RWPE2 (cell line): ENCODE data around the gene SETBP1.
A peak's percentile ranks its signal among the peaks of the same experiment; 100 is the strongest.

Experiments used
- ATAC-seq: fragments of 200-7000 bp; cut with Tn5 transposase; 3 replicates; pipeline ENCODE4 v1.9.1; 2021; ENCODE audit warnings: low read depth
- DNase-seq: peaks from one replicate; pipeline ENCODE4 v3.0.0-alpha.2; 2020; ENCODE audit warnings: low spot score
- H3K27ac ChIP-seq: fragments of 450-650 bp; 2 replicates; pipeline ENCODE4 v1.5.1; 2017; ENCODE audit warnings: mild to moderate bottlenecking; ENCODE audit not compliant: poor library complexity, severe bottlenecking
- H3K27me3 ChIP-seq: fragments of 250-450 bp; sonication (Bioruptor Pico); 2 replicates; pipeline ENCODE4 v1.5.1; 2021; ENCODE audit warnings: mild to moderate bottlenecking, moderate library complexity; ENCODE audit not compliant: insufficient read depth, poor library complexity, severe bottlenecking
- H3K36me3 ChIP-seq: fragments of 250-450 bp; sonication (Bioruptor Pico); 2 replicates; pipeline ENCODE4 v1.5.1; 2020; ENCODE audit warnings: low read depth, mild to moderate bottlenecking, moderate library complexity
- H3K4me1 ChIP-seq: fragments of 250-450 bp; sonication (Bioruptor Pico); 2 replicates; pipeline ENCODE4 v1.5.1; 2021; ENCODE audit warnings: mild to moderate bottlenecking, moderate library complexity; ENCODE audit not compliant: insufficient read depth, poor library complexity, severe bottlenecking
- H3K4me3 ChIP-seq: fragments of 250-450 bp; sonication (Bioruptor Pico); 2 replicates; pipeline ENCODE4 v1.5.1; 2021; ENCODE audit warnings: mild to moderate bottlenecking, moderate library complexity; ENCODE audit not compliant: severe bottlenecking
- H3K9me3 ChIP-seq: fragments of 250-450 bp; sonication (Bioruptor Pico); 2 replicates; pipeline ENCODE4 v1.5.1; 2021; ENCODE audit warnings: mild to moderate bottlenecking, moderate library complexity; ENCODE audit not compliant: severe bottlenecking
- TF ChIP-seq, protein P1 (sequence below): fragments of 450-650 bp; IDR thresholded peaks from one replicate; pipeline ENCODE4 v1.5.1; 2017; ENCODE audit warnings: mild to moderate bottlenecking, moderate library complexity; ENCODE audit not compliant: poor library complexity, severe bottlenecking

Gene SETBP1

DNA sequence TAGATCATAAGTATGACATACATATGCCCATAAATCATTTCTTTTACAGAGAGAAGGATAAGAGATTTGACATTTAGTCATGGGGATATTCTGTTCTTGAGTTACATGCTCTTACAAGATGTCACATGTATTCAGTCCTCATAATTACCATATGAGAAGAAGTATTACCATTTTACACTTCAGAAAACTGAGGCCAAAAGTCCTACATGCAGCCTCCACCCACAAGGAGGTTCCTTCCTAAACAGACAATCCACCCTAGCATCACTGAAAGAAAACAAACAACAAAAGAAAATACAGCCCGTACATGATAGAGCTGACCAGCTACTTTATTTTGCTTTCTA lies 335.1 kb downstream of the SETBP1 start:
- Histone ChIP-seq H3K4me3 (no peak overlapping the region), H3K9me3 (no peaks in the 10 kb centered on the region), H3K27ac (peak overlapping the region; percentile 31), H3K36me3 (no peaks in the 10 kb centered on the region), H3K4me1 (peaks cover 33% of the 10 kb centered on the region), H3K27me3 (no peaks in the 10 kb centered on the region)
- TF ChIP-seq, protein P1, sequence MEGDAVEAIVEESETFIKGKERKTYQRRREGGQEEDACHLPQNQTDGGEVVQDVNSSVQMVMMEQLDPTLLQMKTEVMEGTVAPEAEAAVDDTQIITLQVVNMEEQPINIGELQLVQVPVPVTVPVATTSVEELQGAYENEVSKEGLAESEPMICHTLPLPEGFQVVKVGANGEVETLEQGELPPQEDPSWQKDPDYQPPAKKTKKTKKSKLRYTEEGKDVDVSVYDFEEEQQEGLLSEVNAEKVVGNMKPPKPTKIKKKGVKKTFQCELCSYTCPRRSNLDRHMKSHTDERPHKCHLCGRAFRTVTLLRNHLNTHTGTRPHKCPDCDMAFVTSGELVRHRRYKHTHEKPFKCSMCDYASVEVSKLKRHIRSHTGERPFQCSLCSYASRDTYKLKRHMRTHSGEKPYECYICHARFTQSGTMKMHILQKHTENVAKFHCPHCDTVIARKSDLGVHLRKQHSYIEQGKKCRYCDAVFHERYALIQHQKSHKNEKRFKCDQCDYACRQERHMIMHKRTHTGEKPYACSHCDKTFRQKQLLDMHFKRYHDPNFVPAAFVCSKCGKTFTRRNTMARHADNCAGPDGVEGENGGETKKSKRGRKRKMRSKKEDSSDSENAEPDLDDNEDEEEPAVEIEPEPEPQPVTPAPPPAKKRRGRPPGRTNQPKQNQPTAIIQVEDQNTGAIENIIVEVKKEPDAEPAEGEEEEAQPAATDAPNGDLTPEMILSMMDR: no peak
- ATAC-seq (no peak), DNase-seq (no peak)

DNA sequence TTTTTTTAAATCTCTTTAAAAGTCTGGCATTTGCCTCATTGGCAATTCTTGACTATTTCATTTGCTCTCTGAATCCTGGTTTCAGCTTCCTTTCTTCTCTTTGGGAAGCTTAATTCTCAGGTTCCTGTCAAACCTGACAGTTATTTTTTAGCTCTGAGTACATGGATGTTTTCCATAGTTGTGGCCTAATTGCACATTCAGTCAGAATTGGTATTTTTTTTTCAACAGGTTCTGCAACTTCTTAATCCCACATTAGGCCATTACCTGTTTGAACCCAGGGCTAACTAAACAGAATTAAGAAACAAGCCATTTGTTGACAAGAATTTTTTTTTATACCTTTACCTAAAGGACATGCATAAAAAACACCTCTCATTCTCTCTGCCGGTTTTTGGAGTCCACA lies 338.8 kb downstream of the SETBP1 start:
- H3K36me3 ChIP-seq: no peaks in the 10 kb centered on the region
- H3K27ac ChIP-seq: no peak overlapping the region
- TF ChIP-seq, protein P1: no peak
- ATAC-seq (no peak), DNase-seq (no peak)
- peaks cover 26% of the 10 kb centered on the region for H3K4me1 ChIP-seq
- H3K9me3 ChIP-seq: no peaks in the 10 kb centered on the region
- H3K4me3 ChIP-seq: no peak overlapping the region
- H3K27me3 ChIP-seq: no peaks in the 10 kb centered on the region

DNA sequence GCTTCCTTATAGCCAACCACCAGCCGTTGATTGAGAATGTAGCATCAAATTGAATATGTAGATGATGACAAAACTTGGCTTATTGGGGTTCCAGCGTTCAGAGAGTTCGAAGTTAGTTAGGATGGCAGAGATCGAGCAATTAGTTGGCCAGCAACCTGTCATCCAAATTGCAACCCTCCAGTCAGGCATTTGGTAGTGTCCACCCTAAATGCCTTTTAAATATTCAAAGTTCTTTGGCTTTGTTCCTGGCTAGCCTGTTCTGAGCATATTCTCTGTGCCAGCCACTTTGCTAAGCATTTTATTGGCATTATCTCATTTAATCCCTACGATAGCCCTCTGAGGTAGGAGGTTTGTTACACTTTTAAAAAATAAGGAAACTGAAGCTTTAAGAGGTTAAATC lies 342.8 kb downstream of the SETBP1 start:
- peaks cover 14% of the 10 kb centered on the region for H3K4me1 ChIP-seq
- TF ChIP-seq, protein P1: no peak
- H3K9me3 ChIP-seq: no peaks in the 10 kb centered on the region
- H3K27ac ChIP-seq: no peak overlapping the region
- DNase-seq (no peak), ATAC-seq (no peak)
- no peaks in the 10 kb centered on the region for H3K27me3 ChIP-seq
- H3K4me3 ChIP-seq: no peak overlapping the region
- H3K36me3 ChIP-seq: no peaks in the 10 kb centered on the region

DNA sequence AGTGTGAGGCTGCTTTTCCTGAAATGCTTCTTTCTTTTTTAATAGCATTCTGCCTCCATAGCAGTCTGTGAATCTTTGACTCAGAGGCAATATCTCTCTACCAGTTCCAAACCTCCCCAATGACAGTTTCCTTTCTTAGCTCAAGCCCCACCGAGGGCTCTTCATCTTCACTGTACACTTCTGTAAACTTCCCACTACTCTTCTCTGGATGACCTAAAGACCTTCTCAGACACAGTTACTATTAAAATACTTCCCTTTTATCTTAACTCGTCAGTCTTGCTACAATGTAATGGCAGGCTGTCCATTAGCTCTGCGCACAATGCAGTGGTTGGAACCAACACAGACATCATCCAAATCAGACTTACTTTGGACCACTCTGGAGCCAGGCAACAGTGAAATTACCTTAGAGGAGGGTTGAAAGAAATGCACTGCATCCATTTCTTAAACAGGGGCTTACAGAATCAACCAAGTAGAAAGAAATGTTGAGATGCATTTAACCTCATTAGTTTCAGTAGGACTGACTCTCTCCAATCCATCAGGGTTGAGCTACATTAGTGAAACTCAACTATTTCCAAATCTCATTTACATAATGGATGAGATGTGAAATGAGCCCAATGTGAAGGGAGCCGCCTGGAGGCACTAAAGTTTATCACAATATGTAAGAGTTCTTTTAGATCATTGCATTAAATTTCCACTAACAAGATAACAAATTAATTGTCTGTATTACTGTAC lies 343.8 kb downstream of the SETBP1 start:
- H3K27ac ChIP-seq: no peak overlapping the region
- H3K4me1 ChIP-seq: peaks cover 10% of the 10 kb centered on the region
- no peaks in the 10 kb centered on the region for H3K36me3 ChIP-seq
- H3K9me3 ChIP-seq: no peaks in the 10 kb centered on the region
- TF ChIP-seq, protein P1: no peak
- no peaks in the 10 kb centered on the region for H3K27me3 ChIP-seq
- ATAC-seq (no peak), DNase-seq (no peak)
- no peak overlapping the region for H3K4me3 ChIP-seq

DNA sequence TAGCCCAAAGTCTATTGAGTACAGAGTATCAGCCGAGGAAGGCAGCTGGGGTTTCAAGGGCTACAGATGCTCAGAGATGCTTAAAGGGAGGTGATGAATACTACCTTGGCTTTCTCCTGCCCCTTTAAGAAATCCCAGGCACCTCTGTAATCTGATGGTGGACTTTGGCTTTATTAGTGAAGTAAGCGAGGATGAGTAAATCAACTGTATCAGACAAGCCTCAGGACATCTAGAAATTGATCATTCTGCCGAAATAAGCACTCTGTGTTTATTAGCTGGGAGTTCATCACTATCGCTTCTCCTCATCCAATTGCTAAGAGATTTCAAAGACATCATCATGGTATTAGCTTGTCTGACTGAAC lies 344.4 kb downstream of the SETBP1 start:
- TF ChIP-seq, protein P1: no peak
- DNase-seq: no peak
- H3K4me3 ChIP-seq: no peak overlapping the region
- no peak overlapping the region for H3K27ac ChIP-seq
- no peaks in the 10 kb centered on the region for H3K36me3 ChIP-seq
- peaks cover 5% of the 10 kb centered on the region for H3K4me1 ChIP-seq
- no peaks in the 10 kb centered on the region for H3K27me3 ChIP-seq
- H3K9me3 ChIP-seq: no peaks in the 10 kb centered on the region
- no peak for ATAC-seq
